ENCODE results near the gene MTNR1B.

- TF ChIP-seq CTCF (IDR thresholded peaks at IDR 0.05) (no peak), POLR2A (IDR thresholded peaks at IDR 0.05) (no peak)
Observed at GRCh38 chr11:92946707-92947106, 22.7 kb upstream of the MTNR1B start.
